ENCODE results near the gene FHDC1.
A peak's percentile ranks its signal among the peaks of the same experiment; 100 is the strongest.

FHDC1 gene

DNA sequence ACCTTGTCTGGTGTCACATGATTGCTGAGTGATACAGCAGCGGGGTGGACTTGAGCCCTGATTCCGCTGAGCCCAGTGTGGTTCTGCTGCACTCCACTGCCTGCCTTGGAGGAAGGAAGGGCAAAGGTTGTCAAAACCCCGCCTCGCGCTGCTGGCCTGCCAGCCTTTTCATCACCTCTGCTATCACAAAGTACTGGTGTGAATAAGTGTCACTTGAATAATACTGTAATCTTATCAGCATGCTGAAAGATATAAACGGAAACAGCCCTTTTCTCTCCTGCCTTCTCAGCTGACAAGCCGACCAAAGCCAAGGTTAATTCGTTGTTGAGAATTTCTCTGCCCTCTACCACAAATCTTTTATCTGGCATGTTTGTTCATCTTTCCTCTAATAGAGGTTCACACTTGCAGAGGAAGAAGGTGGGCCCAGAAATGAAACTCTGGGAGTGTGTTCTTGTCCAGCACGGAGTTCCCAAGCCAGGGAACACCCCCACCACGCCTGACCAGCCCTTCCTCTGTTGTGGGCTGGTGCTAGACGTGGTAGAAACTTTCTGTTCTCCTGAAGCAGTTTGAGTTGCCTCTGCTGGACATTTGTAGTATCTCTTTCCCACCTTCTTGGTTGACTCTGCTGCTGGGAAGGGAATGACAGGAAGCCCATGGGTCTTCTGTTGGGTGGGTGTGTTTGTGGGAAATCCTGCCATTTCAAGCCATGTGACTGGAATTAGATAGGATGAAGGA is 21.5 kb downstream of the FHDC1 start:
- DNase-seq (ENCODE audit: low spot score), result peak; percentile 35

DNA sequence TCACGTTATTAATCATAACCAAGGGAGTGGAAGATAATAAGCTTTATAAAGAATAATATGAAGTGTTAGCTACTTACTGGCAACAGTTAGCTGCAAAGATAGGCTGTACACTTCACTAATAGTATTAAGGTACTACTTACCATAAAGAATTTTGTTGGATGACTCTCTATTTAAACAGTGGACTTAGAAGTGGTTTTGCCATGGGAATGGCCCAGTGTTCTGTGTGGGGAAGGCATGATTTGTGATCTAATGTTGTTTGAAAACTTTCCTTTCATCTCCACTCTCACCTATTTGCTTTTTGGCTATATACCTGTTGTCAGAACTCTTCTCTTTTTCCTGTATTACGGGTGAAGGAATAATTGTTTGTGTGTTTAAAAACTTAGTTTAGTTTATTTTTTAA is 23.0 kb downstream of the FHDC1 start:
- peak; percentile 56 for DNase-seq (ENCODE audit: low spot score)

DNA sequence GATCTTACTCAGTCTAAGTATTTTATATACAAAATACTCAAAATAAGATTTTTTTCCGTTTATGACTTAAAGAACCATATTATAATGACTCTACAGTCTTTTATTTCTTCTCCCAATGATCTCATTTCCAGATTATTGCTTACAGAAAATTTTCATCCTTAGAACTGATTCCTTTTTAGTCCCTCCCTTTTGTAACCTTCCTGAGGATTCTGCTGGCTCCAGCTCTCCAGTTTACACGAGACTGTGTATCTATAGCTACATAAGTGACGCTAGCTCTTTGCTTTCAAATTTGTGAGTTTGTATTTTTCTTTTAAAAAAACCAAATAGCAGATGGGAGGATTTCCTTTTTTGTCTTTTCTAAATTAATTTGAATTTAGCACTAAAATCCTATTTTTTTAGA is 24.0 kb downstream of the FHDC1 start:
- DNase-seq (ENCODE audit: low spot score), result no peak

DNA sequence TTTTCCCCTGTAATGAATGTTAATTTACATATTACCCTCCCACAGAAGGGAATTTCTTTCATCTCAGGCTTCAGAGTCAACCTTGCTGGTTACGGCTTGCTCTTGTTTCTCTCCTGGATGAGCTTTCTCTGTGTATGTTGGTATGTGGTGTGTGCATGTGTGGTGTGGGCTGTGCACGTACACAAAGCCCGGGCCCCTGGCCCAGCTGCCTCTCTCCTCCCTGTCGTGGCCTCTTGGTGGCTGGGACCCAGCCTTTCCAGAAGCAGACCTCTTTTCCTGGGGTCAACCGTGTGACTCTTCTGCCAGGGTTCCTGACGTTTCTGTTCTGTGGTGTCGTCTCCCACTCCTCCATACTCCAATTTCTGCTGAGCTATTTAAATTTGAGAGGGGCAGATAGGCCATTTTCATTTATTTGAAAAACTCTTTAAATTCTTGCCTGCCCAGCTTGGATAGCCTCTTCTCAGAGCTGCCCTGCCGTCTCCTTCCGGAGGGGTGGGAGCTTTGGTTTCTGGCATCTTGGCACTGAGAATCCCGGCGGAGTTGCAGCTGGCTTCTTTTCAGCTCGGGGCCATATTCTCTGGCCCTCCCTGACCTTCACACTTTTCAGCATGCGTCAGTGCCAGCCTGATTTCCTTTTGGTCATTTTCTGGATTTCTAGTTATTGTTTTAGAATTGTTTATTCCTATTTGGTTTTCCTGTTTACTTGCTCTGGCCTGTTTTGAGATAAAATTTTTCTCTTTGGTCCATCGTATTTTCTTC is 25.1 kb downstream of the FHDC1 start:
- no peak for DNase-seq (ENCODE audit: low spot score)

DNA sequence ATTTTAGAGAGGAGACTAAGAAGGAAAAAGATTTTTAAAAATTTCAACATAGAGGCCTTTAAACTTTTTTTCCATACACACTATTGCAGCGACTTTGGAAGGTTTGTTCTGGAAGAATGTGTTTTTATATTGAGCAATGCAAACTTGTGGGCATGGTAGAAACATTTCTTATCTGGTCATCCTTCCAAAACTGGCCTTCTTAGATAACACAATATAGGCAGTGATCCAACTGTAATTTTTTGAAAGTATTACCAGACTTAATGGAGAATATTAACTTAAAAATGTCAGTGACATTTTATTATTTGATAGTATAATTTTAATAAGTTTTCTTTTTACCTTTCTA is 25.6 kb downstream of the FHDC1 start:
- no peak for DNase-seq (ENCODE audit: low spot score)

DNA sequence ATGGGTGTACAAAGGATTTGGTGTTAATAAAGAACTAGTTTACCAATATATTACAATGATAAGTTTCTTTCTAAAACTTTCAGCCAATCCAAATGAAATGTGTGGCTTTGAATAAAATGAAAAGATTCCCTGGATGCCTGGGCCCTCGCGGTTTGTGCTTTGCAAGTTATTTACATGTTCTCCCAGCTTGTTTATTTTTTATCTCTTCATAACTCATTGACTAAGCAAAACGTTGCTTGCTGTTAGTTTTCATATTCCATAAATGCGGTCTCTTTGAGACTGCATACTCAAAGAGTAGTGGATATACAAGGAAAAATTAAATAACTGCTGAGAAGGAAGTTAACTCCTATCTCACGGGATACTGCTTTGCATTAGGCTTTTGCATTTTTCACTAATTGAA is 26.0 kb downstream of the FHDC1 start:
- DNase-seq (ENCODE audit: low spot score), result no peak

DNA sequence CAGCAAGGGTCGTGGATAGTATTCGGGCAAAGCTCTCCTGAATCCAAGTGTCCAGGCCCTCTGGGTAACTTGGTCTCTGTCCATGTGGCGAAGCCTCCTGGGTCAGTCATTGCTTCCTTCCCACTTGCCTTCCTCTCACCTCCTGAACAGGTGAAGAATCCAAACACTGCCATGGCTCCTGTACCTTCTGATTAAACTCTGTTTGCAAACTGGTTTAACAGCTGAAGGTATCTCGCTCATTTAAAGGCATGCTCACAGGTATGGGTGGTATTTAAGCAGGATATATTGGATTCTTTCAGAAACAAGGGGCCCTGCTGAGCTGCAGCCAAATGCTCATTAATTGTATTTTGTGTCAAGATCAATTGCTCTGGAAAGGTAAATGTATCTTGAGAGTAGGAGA is 28.2 kb downstream of the FHDC1 start:
- DNase-seq (ENCODE audit: low spot score), result no peak

DNA sequence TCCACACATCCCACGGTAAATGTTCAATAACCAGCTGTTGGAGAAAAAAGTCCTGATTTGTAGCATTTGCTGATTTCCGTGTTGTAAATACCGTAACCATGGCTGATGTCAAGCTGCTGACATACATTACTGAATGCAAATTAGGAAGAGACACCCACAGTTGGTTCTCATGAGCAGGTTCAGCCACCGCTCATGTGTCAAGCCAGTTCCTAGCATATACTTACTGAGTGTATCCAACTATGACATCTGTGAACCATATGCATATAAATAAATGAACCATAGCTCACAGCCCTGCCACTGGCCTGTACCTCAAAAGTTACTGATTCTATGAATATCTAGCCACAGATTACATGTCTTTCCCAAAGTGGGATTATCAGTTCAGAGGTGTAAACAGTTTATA is 29.5 kb downstream of the FHDC1 start:
- DNase-seq (ENCODE audit: low spot score), result no peak

DNA sequence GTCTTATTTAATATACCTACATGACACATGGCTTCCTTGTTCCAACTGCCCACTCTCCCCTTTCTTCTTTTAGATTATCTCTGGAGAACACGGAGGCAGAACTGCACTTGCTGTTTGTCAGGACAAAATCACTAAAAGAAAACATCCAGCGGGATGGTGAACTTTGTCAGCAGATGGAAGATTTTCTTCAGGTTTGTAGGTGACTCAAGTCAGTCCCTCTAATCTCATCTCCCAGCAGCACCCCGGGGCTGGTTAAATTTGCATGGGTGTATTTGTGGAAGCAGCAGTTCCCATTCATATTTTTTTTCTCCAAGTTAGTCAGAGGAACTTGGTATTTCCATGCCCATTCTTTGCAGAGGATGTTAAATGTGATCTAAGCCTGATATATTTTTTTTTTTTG is 31.8 kb downstream of the FHDC1 start:
- DNase-seq (ENCODE audit: low spot score), result no peak

DNA sequence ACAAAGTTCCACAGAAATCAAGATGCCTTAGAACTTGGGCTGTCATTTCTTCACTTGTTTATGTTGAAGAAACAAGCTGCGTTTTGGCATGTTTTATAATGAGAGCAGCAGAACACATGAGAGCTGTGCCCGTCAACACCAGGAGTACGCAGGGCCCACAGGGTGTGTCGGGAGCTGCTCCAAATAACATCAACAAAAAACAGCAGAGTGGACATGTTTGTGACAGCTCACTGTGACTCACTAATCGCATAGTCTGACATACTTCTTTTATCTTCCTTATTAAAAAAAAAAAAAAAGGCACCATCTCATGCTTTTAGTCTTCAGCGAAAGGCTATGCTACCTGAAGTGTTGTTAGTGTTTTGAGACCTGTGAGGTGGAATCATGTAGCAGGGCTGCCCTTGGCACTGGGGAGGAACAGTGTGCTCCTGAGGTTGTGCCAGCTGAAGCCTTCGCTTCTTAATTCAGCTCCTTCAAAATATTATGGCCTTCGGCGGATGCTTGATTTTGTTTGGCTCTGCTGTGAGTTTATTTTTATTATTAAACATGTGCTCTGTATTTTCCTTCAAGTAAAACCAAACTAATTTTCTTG is 32.8 kb downstream of the FHDC1 start:
- DNase-seq (ENCODE audit: low spot score), result no peak

DNA sequence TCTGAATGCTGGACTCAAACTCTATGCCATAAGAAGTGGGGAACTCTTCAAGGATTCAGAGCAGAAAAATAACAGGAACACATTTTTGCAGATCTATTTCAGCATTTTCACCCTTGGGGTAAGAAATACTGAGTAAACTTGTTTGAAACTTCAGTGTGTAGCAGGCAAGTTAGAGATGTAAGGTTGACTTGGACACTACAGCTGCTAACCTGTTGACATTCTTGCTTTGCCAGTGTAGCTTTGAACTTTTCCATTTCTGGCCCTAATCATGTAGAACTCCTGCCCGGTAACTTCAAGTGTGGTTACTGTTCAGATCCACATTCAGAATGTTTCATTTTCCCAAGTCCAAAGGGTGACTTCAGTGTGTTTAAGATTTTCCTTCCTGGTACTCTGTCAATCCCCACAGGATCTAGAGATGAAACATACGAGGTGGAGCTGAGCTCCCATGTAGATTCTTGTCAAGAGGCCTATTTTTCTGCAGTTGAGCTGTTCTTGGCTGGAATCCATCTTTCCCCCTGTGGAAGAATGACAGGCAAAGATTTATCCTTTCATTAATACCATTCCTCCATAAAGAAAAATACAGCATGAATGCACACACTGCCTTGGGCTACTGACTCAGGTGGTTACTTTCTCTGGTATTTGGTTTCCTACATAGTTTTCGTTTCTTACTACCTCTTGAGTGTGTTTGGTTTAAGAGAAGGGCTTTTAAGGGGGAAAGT is 34.1 kb downstream of the FHDC1 start:
- no peak for DNase-seq (ENCODE audit: low spot score)

DNA sequence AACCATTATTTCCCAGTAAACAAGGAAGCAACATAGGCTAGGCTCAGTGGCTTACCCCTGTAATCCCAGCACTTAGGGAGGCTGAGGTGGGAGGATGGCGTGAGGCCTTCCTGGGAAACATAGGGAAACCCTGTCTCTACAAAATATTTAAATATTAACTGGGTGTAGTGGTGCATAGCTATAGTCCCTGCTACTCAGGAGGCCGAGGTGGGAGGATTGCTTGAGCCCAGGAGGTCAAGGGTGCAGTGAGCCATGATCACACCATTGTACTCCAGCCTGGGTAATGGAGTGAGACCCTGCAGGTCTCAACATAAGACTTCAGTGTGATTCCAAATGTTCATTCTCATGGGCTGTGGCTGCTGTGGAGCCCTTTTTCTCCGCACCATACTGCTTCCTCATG is 34.9 kb downstream of the FHDC1 start:
- no peak for DNase-seq (ENCODE audit: low spot score)

DNA sequence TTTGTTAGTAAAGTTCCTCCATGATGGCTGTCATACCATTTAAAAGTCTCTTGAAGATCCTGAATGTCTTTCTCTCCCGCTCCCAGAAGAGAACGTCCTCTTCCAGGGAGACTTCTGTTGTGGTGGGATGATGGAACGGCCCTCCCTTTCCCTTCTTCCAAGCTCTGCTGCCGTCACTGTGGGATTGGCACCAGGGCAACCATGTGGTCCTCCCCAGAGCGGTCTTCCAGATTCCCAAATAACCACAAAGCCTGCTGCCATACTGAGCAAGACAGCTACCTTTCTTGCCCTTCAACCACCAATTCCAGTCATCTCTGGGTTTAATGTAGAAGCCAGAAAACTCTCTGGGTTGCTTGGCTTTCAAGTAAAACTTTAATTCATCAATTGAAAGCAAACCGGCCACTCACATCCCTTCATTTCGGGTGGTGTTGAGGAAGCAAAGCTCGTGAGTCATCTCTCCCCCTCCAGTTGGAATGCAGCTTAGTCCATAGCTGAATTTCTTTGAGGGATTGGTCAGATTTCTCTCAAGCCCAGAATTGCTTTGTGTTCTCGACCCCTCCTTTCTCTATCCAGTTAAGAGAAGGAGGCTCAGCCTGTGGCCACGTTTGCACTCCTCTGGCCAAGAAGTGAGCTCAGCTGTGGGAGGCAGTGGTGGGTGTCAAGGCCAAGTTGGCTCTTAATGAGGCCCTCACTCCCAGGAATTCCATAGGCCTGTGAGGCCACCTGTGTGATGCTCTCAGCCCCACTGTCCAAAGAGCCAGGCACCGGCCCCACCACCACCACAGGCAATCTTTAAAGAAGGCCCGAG is 36.9 kb downstream of the FHDC1 start:
- no peak for DNase-seq (ENCODE audit: low spot score)

DNA sequence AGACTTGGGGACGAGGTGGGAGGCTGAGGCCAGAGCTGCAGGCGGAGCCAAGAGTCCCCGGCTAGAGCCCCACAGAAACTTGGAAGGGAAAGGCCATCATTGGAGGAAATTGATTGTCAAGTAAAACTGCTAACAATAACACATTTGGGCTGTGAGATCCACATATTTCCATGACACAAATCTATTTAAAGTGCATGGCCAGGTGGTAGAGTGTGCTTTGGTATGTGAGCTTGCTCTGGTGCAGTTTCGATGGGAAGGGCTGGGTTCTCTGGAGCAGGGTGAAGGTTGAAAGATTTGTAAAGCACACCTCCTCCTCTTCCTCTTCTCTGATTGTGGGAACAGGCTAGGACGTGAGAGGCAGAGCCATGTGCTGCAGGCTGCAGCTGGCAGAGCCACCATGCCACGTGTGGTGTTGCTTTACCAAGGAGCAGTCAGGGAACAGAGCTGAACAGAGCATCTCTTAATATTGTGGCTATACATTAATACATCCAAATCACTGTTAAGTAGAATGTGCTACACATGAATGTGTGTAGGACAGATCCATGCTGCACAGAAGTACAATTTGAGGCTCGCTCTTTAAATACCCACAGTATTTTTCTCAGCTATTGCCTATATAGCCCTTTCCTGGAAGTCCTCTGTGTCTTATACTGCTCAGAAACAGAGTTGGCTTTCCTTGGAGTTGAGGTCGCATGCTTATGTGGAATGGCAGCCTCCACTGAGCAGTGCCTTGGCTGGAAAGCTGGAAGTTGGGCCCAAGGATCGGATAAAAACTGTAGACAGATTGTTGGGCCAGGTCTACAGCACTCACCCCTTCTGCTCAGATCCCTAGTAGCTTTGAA is 37.7 kb downstream of the FHDC1 start:
- no peak for DNase-seq (ENCODE audit: low spot score)

DNA sequence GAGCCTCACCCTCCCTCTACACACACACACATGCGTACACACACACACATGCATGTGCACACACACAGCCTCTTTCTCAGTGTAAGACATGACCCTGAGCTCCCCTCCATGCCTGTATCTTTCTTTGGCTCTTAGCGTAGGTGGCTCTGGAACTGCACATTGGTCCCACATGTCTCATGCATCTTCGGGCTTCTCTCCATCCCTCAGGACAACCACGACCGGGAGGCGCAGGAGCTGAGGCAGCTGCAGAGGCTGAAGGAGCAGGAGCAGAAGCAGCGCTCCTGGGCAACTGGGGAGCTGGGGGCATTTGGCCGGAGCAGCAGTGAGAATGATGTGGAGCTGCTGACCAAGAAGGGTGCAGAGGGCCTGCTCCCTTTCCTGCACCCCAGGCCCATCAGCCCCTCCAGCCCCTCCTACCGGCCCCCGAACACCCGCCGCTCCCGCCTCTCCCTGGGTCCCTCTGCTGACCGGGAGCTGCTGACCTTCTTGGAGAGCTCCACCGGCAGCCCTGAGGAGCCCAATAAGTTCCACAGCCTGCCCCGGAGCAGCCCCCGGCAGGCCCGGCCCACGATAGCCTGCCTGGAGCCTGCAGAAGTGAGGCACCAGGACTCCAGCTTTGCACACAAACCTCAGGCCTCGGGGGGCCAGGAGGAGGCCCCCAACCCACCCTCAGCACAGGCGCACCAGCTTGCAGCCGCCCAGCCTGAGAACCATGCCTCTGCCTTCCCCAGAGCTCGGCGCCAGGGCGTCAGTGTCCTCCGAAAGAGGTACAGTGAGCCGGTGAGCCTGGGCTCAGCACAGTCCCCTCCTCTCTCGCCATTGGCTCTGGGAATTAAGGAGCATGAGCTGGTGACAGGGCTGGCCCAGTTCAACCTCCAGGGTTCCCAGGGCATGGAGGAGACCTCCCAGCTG is 38.6 kb downstream of the FHDC1 start:
- DNase-seq (ENCODE audit: low spot score), result no peak

DNA sequence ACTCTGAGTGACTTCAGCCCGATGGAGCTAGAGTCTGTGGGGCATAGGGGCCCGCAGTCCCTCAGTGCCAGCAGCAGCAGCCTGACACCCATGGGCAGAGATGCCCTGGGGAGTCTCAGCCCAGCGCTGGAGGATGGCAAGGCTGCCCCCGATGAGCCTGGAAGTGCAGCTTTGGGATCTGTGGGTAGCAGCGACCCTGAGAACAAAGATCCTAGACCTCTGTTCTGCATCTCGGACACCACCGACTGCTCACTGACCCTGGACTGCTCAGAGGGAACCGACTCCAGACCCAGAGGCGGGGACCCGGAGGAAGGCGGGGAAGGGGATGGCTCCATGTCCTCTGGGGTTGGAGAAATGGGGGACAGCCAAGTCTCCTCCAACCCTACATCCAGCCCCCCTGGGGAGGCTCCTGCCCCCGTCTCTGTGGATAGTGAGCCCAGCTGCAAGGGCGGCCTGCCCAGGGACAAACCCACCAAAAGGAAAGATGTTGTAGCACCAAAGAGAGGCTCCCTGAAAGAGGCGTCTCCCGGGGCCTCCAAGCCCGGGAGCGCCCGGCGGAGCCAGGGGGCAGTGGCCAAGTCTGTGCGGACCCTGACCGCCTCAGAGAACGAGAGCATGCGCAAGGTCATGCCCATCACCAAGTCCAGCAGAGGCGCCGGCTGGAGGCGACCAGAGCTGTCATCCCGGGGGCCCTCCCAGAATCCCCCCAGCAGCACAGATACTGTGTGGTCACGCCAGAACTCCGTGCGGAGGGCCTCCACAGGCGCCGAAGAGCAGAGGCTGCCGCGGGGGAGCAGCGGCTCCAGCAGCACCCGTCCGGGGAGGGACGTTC is 39.5 kb downstream of the FHDC1 start:
- no peak for DNase-seq (ENCODE audit: low spot score)

DNA sequence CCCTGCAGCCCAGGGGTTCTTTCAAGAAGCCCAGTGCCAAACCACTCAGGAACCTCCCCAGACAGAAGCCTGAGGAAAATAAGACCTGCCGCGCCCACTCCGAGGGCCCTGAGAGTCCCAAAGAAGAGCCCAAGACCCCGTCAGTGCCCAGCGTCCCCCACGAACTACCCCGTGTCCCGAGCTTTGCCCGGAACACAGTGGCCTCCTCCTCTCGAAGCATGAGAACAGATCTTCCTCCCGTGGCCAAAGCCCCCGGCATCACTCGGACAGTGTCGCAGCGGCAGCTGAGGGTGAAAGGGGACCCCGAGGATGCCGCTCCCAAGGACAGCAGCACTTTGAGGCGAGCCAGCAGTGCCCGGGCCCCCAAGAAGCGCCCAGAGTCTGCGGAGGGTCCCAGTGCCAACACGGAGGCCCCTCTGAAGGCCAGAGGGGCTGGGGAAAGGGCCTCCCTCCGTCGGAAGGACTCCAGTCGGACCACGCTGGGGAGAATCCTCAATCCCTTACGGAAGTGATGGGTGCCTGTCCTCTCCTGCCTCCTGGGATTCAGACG is 40.2 kb downstream of the FHDC1 start:
- DNase-seq (ENCODE audit: low spot score), result no peak

DNA sequence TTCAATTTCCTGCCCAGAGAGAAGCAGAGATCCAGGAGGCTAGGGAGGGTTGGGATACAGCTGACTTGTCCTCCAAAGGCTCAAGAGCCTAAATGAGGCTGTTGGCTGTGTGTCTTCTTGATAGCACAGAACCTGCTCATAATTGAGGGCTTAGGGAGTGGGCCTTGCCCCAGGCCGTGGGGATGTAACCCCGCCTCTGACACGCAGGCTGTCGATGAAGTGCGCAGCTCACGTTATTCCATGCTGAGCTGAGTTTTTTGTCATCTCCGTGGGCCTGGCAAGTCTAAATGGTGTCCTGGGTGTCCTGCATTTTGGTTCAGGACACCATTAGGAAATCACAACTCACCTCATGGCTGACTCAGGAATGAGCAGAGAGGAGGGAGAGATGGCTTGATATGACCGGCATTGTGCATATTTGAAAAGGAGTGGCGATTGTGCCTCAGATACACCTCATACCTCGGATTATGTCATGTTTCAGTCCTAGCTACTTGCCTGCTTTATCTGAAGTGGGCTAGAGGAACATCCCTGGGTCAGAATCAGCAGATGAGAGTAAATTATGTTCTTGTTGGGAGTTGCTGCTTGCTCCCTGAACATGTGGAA is 43.7 kb downstream of the FHDC1 start:
- no peak for DNase-seq (ENCODE audit: low spot score)

Data from SW480 (cell line).